ENCODE data around the gene RNF151. TPM values are rescaled to one million over a fixed set of nuclear protein-coding genes. Genes with fewer than 3 reads are reported as not detected.

The RNF151 gene
- total and polyA plus RNA-seq, 2 of the 13 experiments (the other 11 are each of a cell fraction or from before 2014, with no cell fraction given) = not detected

DNA sequence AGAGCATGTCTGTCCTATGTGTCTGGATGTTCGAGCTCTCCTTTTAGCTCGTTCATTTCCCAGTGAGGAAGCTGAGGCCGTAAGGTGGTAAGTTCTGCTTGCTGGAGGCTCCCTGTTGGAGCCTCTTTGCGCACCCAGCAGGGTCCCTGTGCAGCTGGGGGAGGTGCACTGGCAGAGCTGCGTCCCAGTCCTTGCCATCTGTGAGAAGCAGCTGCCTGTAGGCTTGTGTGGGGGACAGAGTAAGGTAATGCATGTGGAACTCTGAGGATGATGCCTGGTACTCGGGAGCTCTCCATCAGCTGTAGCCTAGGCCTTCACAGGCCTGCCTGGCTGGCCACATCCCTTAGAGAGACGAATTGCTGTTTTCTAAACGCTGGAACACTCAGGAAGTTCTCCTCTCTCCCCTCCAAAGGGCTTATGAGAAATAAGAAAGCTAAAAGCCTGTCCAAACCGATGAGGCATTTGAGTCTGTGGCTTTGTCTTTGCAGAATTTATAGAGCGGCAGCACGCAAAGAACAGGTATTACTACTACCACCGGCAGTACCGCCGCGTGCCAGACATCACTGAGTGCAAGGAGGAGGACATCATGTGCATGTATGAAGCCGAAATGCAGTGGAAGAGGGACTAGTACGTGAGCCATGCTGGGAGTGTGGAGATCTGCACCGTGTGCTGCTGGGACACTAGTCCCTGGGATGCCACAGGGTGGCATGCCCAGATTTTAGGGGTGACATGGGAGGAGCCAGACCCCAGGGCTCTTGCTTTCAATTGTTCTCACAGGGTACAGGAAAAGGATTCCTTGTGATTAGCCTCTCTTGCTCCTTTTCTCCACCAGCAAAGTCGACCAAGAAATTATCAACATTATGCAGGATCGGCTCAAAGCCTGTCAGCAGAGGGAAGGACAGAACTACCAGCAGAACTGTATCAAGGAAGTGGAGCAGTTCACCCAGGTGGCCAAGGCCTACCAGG is 5.7 kb upstream of the RNF151 start (continued):
- no peak for TF ChIP-seq ZNF230 (CRISPR knock-in tag; IDR thresholded peaks at IDR 0.05)
- TF ChIP-seq, protein P1, sequence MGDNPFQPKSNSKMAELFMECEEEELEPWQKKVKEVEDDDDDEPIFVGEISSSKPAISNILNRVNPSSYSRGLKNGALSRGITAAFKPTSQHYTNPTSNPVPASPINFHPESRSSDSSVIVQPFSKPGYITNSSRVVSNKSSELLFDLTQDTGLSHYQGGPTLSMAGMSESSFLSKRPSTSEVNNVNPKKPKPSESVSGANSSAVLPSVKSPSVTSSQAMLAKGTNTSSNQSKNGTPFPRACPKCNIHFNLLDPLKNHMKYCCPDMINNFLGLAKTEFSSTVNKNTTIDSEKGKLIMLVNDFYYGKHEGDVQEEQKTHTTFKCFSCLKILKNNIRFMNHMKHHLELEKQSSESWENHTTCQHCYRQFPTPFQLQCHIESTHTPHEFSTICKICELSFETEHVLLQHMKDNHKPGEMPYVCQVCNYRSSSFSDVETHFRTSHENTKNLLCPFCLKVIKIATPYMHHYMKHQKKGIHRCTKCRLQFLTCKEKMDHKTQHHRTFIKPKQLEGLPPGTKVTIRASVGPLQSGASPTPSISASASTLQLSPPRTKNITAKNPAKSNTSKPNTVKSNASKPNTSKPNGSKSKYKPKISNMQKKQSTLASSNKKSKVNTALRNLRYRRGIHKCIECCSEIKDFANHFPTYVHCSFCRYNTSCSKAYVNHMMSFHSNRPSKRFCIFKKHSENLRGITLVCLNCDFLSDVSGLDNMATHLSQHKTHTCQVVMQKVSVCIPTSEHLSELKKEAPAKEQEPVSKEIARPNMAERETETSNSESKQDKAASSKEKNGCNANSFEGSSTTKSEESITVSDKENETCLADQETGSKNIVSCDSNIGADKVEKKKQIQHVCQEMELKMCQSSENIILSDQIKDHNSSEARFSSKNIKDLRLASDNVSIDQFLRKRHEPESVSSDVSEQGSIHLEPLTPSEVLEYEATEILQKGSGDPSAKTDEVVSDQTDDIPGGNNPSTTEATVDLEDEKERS (CRISPR knock-in tag; IDR thresholded peaks at IDR 0.05) = no peak
- peak; percentile 34; the same call in 1 of the 2 replicates for TF ChIP-seq MYC (CRISPR knock-in tag; IDR thresholded peaks at IDR 0.05; ENCODE audit: borderline replicate concordance)
- TF ChIP-seq ZNF124 (CRISPR knock-in tag; IDR thresholded peaks at IDR 0.05) = 0 out of 2 replicates have a peak, but pooled peaks have one; percentile 5
- TF ChIP-seq ZSCAN25 (CRISPR knock-in tag; IDR thresholded peaks at IDR 0.05) = 0 out of 2 replicates have a peak, but pooled peaks have one; percentile 17
- TF ChIP-seq GATAD2A (CRISPR knock-in tag; IDR thresholded peaks at IDR 0.05) = 0 out of 2 replicates have a peak, but pooled peaks have one; percentile 29
- TF ChIP-seq THAP11 (CRISPR knock-in tag; IDR thresholded peaks at IDR 0.05) = 0 out of 2 replicates have a peak, but pooled peaks have one; percentile 34
- TF ChIP-seq PHF8 (CRISPR knock-in tag; IDR thresholded peaks at IDR 0.05) = peak; percentile 43; the same call in 1 of the 2 replicates
- TF ChIP-seq, protein P2, sequence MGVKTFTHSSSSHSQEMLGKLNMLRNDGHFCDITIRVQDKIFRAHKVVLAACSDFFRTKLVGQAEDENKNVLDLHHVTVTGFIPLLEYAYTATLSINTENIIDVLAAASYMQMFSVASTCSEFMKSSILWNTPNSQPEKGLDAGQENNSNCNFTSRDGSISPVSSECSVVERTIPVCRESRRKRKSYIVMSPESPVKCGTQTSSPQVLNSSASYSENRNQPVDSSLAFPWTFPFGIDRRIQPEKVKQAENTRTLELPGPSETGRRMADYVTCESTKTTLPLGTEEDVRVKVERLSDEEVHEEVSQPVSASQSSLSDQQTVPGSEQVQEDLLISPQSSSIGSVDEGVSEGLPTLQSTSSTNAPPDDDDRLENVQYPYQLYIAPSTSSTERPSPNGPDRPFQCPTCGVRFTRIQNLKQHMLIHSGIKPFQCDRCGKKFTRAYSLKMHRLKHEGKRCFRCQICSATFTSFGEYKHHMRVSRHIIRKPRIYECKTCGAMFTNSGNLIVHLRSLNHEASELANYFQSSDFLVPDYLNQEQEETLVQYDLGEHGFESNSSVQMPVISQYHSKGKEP (CRISPR knock-in tag; IDR thresholded peaks at IDR 0.05) = no peak
- TF ChIP-seq RBM22 (optimal IDR thresholded peaks at IDR 0.05; ENCODE audit: low read length) = peak; percentile 99
- no peak for TF ChIP-seq NONO (IDR thresholded peaks at IDR 0.05)
- TF ChIP-seq NONO (CRISPR knock-in tag; conservative IDR thresholded peaks at IDR 0.05) = peak; percentile 54; the same call in 1 of the 2 replicates
- TF ChIP-seq MED8 (CRISPR knock-in tag; IDR thresholded peaks at IDR 0.05; ENCODE audit: insufficient replicate concordance) = peak; percentile 44
- TF ChIP-seq, protein P3, sequence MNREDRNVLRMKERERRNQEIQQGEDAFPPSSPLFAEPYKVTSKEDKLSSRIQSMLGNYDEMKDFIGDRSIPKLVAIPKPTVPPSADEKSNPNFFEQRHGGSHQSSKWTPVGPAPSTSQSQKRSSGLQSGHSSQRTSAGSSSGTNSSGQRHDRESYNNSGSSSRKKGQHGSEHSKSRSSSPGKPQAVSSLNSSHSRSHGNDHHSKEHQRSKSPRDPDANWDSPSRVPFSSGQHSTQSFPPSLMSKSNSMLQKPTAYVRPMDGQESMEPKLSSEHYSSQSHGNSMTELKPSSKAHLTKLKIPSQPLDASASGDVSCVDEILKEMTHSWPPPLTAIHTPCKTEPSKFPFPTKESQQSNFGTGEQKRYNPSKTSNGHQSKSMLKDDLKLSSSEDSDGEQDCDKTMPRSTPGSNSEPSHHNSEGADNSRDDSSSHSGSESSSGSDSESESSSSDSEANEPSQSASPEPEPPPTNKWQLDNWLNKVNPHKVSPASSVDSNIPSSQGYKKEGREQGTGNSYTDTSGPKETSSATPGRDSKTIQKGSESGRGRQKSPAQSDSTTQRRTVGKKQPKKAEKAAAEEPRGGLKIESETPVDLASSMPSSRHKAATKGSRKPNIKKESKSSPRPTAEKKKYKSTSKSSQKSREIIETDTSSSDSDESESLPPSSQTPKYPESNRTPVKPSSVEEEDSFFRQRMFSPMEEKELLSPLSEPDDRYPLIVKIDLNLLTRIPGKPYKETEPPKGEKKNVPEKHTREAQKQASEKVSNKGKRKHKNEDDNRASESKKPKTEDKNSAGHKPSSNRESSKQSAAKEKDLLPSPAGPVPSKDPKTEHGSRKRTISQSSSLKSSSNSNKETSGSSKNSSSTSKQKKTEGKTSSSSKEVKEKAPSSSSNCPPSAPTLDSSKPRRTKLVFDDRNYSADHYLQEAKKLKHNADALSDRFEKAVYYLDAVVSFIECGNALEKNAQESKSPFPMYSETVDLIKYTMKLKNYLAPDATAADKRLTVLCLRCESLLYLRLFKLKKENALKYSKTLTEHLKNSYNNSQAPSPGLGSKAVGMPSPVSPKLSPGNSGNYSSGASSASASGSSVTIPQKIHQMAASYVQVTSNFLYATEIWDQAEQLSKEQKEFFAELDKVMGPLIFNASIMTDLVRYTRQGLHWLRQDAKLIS (CRISPR knock-in tag; IDR thresholded peaks at IDR 0.05) = peak; percentile 84; the same call in 1 of the 2 replicates
- TF ChIP-seq ZNF773 (CRISPR knock-in tag; IDR thresholded peaks at IDR 0.05; ENCODE audit: borderline replicate concordance) = no peak
- TF ChIP-seq, protein P4, sequence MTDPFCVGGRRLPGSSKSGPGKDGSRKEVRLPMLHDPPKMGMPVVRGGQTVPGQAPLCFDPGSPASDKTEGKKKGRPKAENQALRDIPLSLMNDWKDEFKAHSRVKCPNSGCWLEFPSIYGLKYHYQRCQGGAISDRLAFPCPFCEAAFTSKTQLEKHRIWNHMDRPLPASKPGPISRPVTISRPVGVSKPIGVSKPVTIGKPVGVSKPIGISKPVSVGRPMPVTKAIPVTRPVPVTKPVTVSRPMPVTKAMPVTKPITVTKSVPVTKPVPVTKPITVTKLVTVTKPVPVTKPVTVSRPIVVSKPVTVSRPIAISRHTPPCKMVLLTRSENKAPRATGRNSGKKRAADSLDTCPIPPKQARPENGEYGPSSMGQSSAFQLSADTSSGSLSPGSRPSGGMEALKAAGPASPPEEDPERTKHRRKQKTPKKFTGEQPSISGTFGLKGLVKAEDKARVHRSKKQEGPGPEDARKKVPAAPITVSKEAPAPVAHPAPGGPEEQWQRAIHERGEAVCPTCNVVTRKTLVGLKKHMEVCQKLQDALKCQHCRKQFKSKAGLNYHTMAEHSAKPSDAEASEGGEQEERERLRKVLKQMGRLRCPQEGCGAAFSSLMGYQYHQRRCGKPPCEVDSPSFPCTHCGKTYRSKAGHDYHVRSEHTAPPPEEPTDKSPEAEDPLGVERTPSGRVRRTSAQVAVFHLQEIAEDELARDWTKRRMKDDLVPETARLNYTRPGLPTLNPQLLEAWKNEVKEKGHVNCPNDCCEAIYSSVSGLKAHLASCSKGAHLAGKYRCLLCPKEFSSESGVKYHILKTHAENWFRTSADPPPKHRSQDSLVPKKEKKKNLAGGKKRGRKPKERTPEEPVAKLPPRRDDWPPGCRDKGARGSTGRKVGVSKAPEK (CRISPR knock-in tag; IDR thresholded peaks at IDR 0.05; ENCODE audit: borderline replicate concordance) = 0 out of 2 replicates have a peak, but pooled peaks have one; percentile 18

Data from HepG2 (cell line).